CD4-positive, alpha-beta T cell (primary cell): ENCODE data around the gene MMRN2. TPM values are rescaled to one million over a fixed set of nuclear protein-coding genes. Genes with fewer than 3 reads are reported as not detected.
A peak's percentile ranks its signal among the peaks of the same experiment; 100 is the strongest.

Experiments used
- ATAC-seq: fragments of 200-7000 bp; cut with Tn5 transposase; one replicate; pipeline ENCODE4 v1.10.0; 2022; ENCODE audit warnings: mild to moderate bottlenecking; ENCODE audit not compliant: poor library complexity
- CTCF ChIA-PET: fragments of 350-600 bp; sonication (Branson Sonifier 250); formaldehyde crosslinking; loops from one replicate; lab custom pipeline; 2021; ENCODE audit warnings: antibody characterized with exemption, inconsistent platforms; lab: Charles Lee
- POLR2A ChIA-PET: fragments of 350-600 bp; sonication (Branson Sonifier 250); formaldehyde crosslinking; loops from one replicate; lab custom pipeline; 2021; ENCODE audit warnings: antibody characterized with exemption, inconsistent platforms; lab: Charles Lee
- DNase-seq, 14 experiments: peaks; one replicate each; pipeline ENCODE4 v3.0.0-alpha.2; 2013 to 2020; ENCODE audit warnings: mixed read lengths in 2 of 14
- H3K27ac ChIP-seq, 2 donors: one replicate each; pipeline versions ENCODE4 v1.5.1 to v1.7.0; 2013; ENCODE audit warnings: low read length in 2 of 2, low read depth in 1 of 2, mild to moderate bottlenecking in 1 of 2
- H3K27me3 ChIP-seq, 2 experiments: 1 replicate in 1 of 2; 2 replicates in 1 of 2; pipeline versions ENCODE4 v1.6.1 to v1.7.0; 2013; ENCODE audit warnings: low read length in 2 of 2, control low read depth in 1 of 2, mild to moderate bottlenecking in 1 of 2, moderate library complexity in 1 of 2; ENCODE audit not compliant: insufficient read depth in 2 of 2, control insufficient read depth in 1 of 2
- H3K36me3 ChIP-seq: one replicate; pipeline ENCODE4 v1.6.1; 2013; ENCODE audit warnings: low read length, control low read depth; ENCODE audit not compliant: insufficient read depth
- H3K4me1 ChIP-seq: one replicate; pipeline ENCODE4 v1.6.1; 2013; ENCODE audit warnings: low read length, control low read depth; ENCODE audit not compliant: insufficient read depth
- H3K4me3 ChIP-seq: one replicate; pipeline ENCODE4 v1.5.1; 2013; ENCODE audit warnings: mild to moderate bottlenecking, low read length, moderate library complexity
- H3K9me3 ChIP-seq, 2 experiments: 1 replicate in 1 of 2; 2 replicates in 1 of 2; pipeline versions ENCODE4 v1.6.1 to v1.7.0; 2013; ENCODE audit warnings: low read length in 2 of 2, mild to moderate bottlenecking in 2 of 2, control low read depth in 1 of 2, moderate library complexity in 1 of 2; ENCODE audit not compliant: control insufficient read depth in 1 of 2, insufficient read depth in 1 of 2
- H3K27ac Mint-ChIP-seq: one replicate; pipeline ENCODE4 v1.8.0; 2020; ENCODE audit warnings: mixed read lengths
- H3K27me3 Mint-ChIP-seq: one replicate; pipeline ENCODE4 v1.8.0; 2021; ENCODE audit warnings: mixed read lengths
- H3K36me3 Mint-ChIP-seq: one replicate; pipeline ENCODE4 v1.8.0; 2021; ENCODE audit warnings: low read depth, mixed read lengths
- H3K4me1 Mint-ChIP-seq: one replicate; pipeline ENCODE4 v1.8.0; 2021; ENCODE audit warnings: low read depth, mixed read lengths
- H3K4me3 Mint-ChIP-seq: one replicate; pipeline ENCODE4 v1.8.0; 2020; ENCODE audit warnings: mild to moderate bottlenecking, mixed read lengths
- H3K9me3 Mint-ChIP-seq: one replicate; pipeline ENCODE4 v1.8.0; 2020; ENCODE audit warnings: mixed read lengths
- intact Hi-C, 2 experiments: fragments of 100-400 bp; cut with DNase I in 1 of 2; cut with micrococcal nuclease in 1 of 2; formaldehyde crosslinking; loops; one replicate each; pipeline versions ENCODE4 v1.15.1 to v1.9.0; 2023 to 2025; cut with DNase I, micrococcal nuclease
- total RNA-seq, 174 experiments: library from RNA in 2 of 174; stranded (reverse) in 2 of 174; gene quantifications; one replicate each; pipeline ENCODE4 v1.2.3 and lab custom pipeline; 2021 to 2026
- TF ChIP-seq, protein P1 (sequence below): fragments of 200-600 bp; IDR thresholded peaks from one replicate; pipeline ENCODE4 v1.8.0; 2022; ENCODE audit warnings: antibody characterized with exemption, mild to moderate bottlenecking

The MMRN2 gene
- total RNA-seq, 2 experiments from 2014 or later: 0.47 to 1.8 TPM

DNA sequence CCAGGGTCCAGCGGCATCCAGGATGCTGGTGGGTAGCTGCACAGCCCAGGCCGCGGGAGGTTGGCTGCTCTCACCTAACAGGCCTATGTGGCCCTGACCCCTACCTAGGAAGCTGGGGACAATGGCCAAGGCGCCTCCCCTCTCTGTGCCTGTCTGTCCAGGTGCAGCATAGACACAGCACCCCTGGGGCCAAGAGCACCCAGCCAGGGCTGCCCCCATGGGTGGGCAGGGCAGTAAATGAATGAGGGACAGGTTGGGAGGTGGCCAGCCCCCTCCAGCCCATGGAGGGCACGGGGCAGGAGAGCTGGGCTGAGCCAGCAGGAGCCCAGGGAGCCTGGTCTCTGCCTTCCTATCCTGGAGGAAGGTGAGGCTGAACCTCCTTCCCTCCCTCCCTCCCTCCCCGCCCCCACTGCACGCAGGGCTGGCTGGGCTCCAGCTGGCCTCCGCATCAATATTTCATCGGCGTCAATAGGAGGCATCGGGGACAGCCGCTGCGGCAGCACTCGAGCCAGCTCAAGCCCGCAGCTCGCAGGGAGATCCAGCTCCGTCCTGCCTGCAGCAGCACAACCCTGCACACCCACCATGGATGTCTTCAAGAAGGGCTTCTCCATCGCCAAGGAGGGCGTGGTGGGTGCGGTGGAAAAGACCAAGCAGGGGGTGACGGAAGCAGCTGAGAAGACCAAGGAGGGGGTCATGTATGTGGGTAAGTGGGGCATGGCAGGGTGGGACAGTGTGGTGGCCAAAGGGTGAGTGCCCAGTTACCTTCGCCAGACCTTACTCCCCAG is 893 bp upstream of the MMRN2 start, which contains the start of gene SNCG:
SNCG (plus strand) TSS at position 484 of the 785 bp plus-strand sequence; CDS start at position 583, 99 bp downstream.
- Histone ChIP-seq H3K27me3 (no peaks in the 10 kb centered on the region), H3K36me3 (no peaks in the 10 kb centered on the region), H3K27ac (no peak within 1 kb of the TSS), H3K9me3 (peaks cover 0 to 11% of the 10 kb centered on the region in 2 experiments), H3K4me1 (peaks cover 43% of the 10 kb centered on the region), H3K4me3 (no peak within 1 kb of the TSS)
- DNase-seq (peak in 1 of 14 experiments; percentile 8), ATAC-seq (no peak)
- peaks cover 3% of the 10 kb centered on the region for H3K27me3 Mint-ChIP-seq
- TF ChIP-seq, protein P1, sequence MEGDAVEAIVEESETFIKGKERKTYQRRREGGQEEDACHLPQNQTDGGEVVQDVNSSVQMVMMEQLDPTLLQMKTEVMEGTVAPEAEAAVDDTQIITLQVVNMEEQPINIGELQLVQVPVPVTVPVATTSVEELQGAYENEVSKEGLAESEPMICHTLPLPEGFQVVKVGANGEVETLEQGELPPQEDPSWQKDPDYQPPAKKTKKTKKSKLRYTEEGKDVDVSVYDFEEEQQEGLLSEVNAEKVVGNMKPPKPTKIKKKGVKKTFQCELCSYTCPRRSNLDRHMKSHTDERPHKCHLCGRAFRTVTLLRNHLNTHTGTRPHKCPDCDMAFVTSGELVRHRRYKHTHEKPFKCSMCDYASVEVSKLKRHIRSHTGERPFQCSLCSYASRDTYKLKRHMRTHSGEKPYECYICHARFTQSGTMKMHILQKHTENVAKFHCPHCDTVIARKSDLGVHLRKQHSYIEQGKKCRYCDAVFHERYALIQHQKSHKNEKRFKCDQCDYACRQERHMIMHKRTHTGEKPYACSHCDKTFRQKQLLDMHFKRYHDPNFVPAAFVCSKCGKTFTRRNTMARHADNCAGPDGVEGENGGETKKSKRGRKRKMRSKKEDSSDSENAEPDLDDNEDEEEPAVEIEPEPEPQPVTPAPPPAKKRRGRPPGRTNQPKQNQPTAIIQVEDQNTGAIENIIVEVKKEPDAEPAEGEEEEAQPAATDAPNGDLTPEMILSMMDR: no peak
- ChIA-PET CTCF (no interaction called here), POLR2A (no interaction called here)
- no peaks in the 10 kb centered on the region for H3K9me3 Mint-ChIP-seq
- no peak within 1 kb of the TSS for H3K27ac Mint-ChIP-seq
- intact Hi-C loops: no loop called here
- no peaks in the 10 kb centered on the region for H3K4me1 Mint-ChIP-seq
- H3K36me3 Mint-ChIP-seq: no peaks in the 10 kb centered on the region
- H3K4me3 Mint-ChIP-seq: no peak within 1 kb of the TSS

GRCh38 chr10:86956848-86957448 is 467 bp downstream of the MMRN2 start:
- no peaks in the 10 kb centered on the region for H3K36me3 Mint-ChIP-seq
- Histone ChIP-seq H3K4me3 (no peak overlapping the region), H3K27ac (no peak overlapping the region), H3K4me1 (peaks cover 38% of the 10 kb centered on the region), H3K9me3 (peaks cover 0 to 17% of the 10 kb centered on the region in 2 experiments), H3K36me3 (no peaks in the 10 kb centered on the region), H3K27me3 (no peaks in the 10 kb centered on the region)
- TF ChIP-seq, protein P1: no peak
- ChIA-PET CTCF (interaction anchor here (0.6 to 1.0 kb wide), 2 partner anchors 9 to 18 kb away, joined by 3 to 5 read pairs; no protein-coding TSS in a partner anchor), POLR2A (interaction anchor here (1.4 kb wide), 1 partner anchor 9 kb away, joined by 6 read pairs; no protein-coding TSS in a partner anchor)
- intact Hi-C loops: no loop called here
- peaks cover 2% of the 10 kb centered on the region for H3K9me3 Mint-ChIP-seq
- no peak overlapping the region for H3K27ac Mint-ChIP-seq
- H3K4me1 Mint-ChIP-seq: no peaks in the 10 kb centered on the region
- no peak for DNase-seq
- no peak overlapping the region for H3K4me3 Mint-ChIP-seq
- ATAC-seq: no peak
- peaks cover 3% of the 10 kb centered on the region for H3K27me3 Mint-ChIP-seq

GRCh38 chr10:86956195-86956847 is 1.1 kb downstream of the MMRN2 start:
- H3K36me3 Mint-ChIP-seq: no peaks in the 10 kb centered on the region
- intact Hi-C loops: no loop called here
- peaks cover 2% of the 10 kb centered on the region for H3K9me3 Mint-ChIP-seq
- Histone ChIP-seq H3K27me3 (no peaks in the 10 kb centered on the region), H3K27ac (no peak overlapping the region), H3K36me3 (no peaks in the 10 kb centered on the region), H3K9me3 (peaks cover 0 to 21% of the 10 kb centered on the region in 2 experiments), H3K4me1 (peaks cover 44% of the 10 kb centered on the region), H3K4me3 (no peak overlapping the region)
- H3K27ac Mint-ChIP-seq: no peak overlapping the region
- ATAC-seq (no peak), DNase-seq (peak in 1 of 14 experiments; percentile 4)
- H3K27me3 Mint-ChIP-seq: peaks cover 3% of the 10 kb centered on the region
- CTCF ChIA-PET: interaction anchor here (0.6 to 1.0 kb wide), 2 partner anchors 10 to 17 kb away, joined by 3 to 5 read pairs; no protein-coding TSS in a partner anchor
- POLR2A ChIA-PET: interaction anchor here (1.4 kb wide), 1 partner anchor 10 kb away, joined by 6 read pairs; no protein-coding TSS in a partner anchor
- H3K4me1 Mint-ChIP-seq: peaks cover under 1% of the 10 kb centered on the region
- TF ChIP-seq, protein P1: no peak
- H3K4me3 Mint-ChIP-seq: no peak overlapping the region
